Spleen (tissue), 11 donors: ENCODE data around the gene MICAL2. TPM values are rescaled to one million over a fixed set of nuclear protein-coding genes. Genes with fewer than 3 reads are reported as not detected.

Source experiments
- DNase-seq: peaks from one replicate; pipeline ENCODE4 v3.0.0-alpha.2; 2020
- H3K27ac ChIP-seq, 8 donors: fragments of 200-600 bp; sonication (generic) in 7 of 8; 1 replicate in 4 of 8; 2 replicates in 4 of 8; pipeline versions ENCODE4 v1.5.0 to v1.8.0; 2016 to 2021; ENCODE audit warnings: inconsistent platforms in 4 of 8, mild to moderate bottlenecking in 4 of 8, moderate library complexity in 1 of 8
- H3K27me3 ChIP-seq, 7 donors: fragments of 200-600 bp; sonication (generic) in 6 of 7; replicated peaks in 1 of 7; 1 replicate in 4 of 7; 2 replicates in 3 of 7; pipeline versions ENCODE4 v1.5.0 to v1.8.0; 2016 to 2021; ENCODE audit warnings: inconsistent platforms in 3 of 7, mild to moderate bottlenecking in 1 of 7
- H3K36me3 ChIP-seq, 6 donors: fragments of 200-600 bp; sonication (generic) in 5 of 6; 1 replicate in 4 of 6; 2 replicates in 2 of 6; pipeline versions ENCODE4 v1.5.0 to v1.8.0; 2016 to 2021; ENCODE audit warnings: inconsistent platforms in 2 of 6
- H3K4me1 ChIP-seq, 6 donors: fragments of 200-600 bp; sonication (generic) in 5 of 6; 1 replicate in 3 of 6; 2 replicates in 3 of 6; pipeline versions ENCODE4 v1.5.0 to v1.8.0; 2016 to 2021; ENCODE audit warnings: inconsistent platforms in 3 of 6
- H3K4me3 ChIP-seq, 8 donors: fragments of 200-600 bp; sonication (generic) in 7 of 8; 1 replicate in 4 of 8; 2 replicates in 4 of 8; pipeline versions ENCODE4 v1.5.0 to v1.8.0; 2016 to 2021; ENCODE audit warnings: inconsistent platforms in 4 of 8, mild to moderate bottlenecking in 4 of 8, moderate library complexity in 2 of 8
- H3K9me3 ChIP-seq, 8 donors: fragments of 200-600 bp; sonication (generic) in 7 of 8; 1 replicate in 4 of 8; 2 replicates in 4 of 8; pipeline versions ENCODE4 v1.5.0 to v1.8.0; 2016 to 2021; ENCODE audit warnings: inconsistent platforms in 4 of 8
- CTCF ChIP-seq, 11 experiments: fragments of 200-600 bp in 7 of 11; fragments of 450-650 bp in 4 of 11; sonication (generic) in 4 of 11; IDR thresholded peaks in 8 of 11; conservative IDR thresholded peaks in 3 of 11; 1 replicate in 7 of 11; 2 replicates in 4 of 11; pipeline versions ENCODE4 v1.4.0 to v1.8.0; 2016 to 2021; ENCODE audit warnings: antibody characterized with exemption in 11 of 11, inconsistent platforms in 4 of 11, mild to moderate bottlenecking in 1 of 11
- POLR2A ChIP-seq, 3 donors: fragments of 450-650 bp; IDR thresholded peaks; one replicate each; pipeline ENCODE4 v1.5.1; 2017; ENCODE audit warnings: antibody characterized with exemption in 3 of 3, mild to moderate bottlenecking in 1 of 3
- POLR2AphosphoS5 ChIP-seq, 3 donors: sonication (generic); formaldehyde crosslinking; IDR thresholded peaks; one replicate each; pipeline ENCODE4 v1.5.1; 2017; ENCODE audit warnings: antibody characterized with exemption in 3 of 3
- WGBS, 5 donors: extraction: QIAGEN DNeasy Blood & Tissue Kit in 3 of 5; methylation state at CpG; one replicate each; pipeline versions ENCODE4 v1.1.5 to v1.1.7; 2013 to 2018; 5-methylcytosine and 5-hydroxymethylcytosine counted together
- intact Hi-C: fragments of 100-400 bp; cut with DNase I; formaldehyde crosslinking; loops from one replicate; pipeline ENCODE4 v1.15.0; 2023; ENCODE audit warnings: low total_unique reads
- polyA plus RNA-seq, 3 donors: library from polyadenylated mRNA; stranded (reverse); fragments of 200-250 nt; gene quantifications; one replicate each; pipeline ENCODE4 v1.2.1, GENCODE V29; 2013
- total RNA-seq, 7 donors: library from RNA; depleted of rRNA in 3 of 7; stranded (reverse); fragments of >200 nt in 3 of 7; fragmentation: NEBNext Ultra II Directional in 4 of 7; extraction: Animal tissue kit (Norgen Biotek cat#: 25700) in 4 of 7; gene quantifications; one replicate each; pipeline versions ENCODE4 v1.1.0 to v1.2.1, GENCODE V29; 2016 to 2021
- donor health status: healthy with polysubstance abuse.
- donor health status: DM: no; HTN: no; CAD: no; lungs with moderate emphysema.
- donor health status: DM: no; HTN: no; CAD: no.
- donor health status: Bipolar disorder and iron deficiency.
- donor health status: healthy.
- donor health status: DM: no; HTN: no; CAD: no.
- donor health status: DM: yes; HTN: yes; CAD: no.

The MICAL2 gene
- total and polyA plus RNA-seq, 10 donors: 1.9 to 50.8 (median 32.3) TPM

- Histone ChIP-seq H3K27me3 (peaks cover 0 to 22% (median 0%) of the 10 kb centered on the region in 7 donors), H3K4me3 (no peak overlapping the region), H3K36me3 (no peaks in the 10 kb centered on the region), H3K9me3 (no peaks in the 10 kb centered on the region), H3K27ac (no peak overlapping the region), H3K4me1 (peaks cover 3 to 34% (median 21%) of the 10 kb centered on the region in 6 donors)
- intact Hi-C loops: no loop called here
- no peak for DNase-seq
- TF ChIP-seq CTCF (IDR thresholded peaks at IDR 0.05 in 8 of 11, conservative IDR thresholded peaks at IDR 0.05 in 3 of 11): no peak
- no peak for TF ChIP-seq POLR2AphosphoS5 (IDR thresholded peaks at IDR 0.05)
- no peak for TF ChIP-seq POLR2A (IDR thresholded peaks at IDR 0.05)
- 93 to 100% (median 96%) methylated on average over 2 of the region's 2 CpGs for WGBS, 5 donors
Measured at GRCh38 chr11:12112750-12113149, 2.4 kb downstream of the MICAL2 start.

- H3K9me3 ChIP-seq: no peaks in the 10 kb centered on the region
- WGBS, 5 donors: 78 to 93% (median 89%) methylated on average over 8 of the region's 8 CpGs
- H3K36me3 ChIP-seq: no peaks in the 10 kb centered on the region
- H3K27me3 ChIP-seq: peaks cover 0 to 22% (median 0%) of the 10 kb centered on the region in 7 donors
- no peak for DNase-seq
- TF ChIP-seq POLR2AphosphoS5 (IDR thresholded peaks at IDR 0.05): no peak
- TF ChIP-seq CTCF (IDR thresholded peaks at IDR 0.05 in 8 of 11, conservative IDR thresholded peaks at IDR 0.05 in 3 of 11): no peak
- no peak for TF ChIP-seq POLR2A (IDR thresholded peaks at IDR 0.05)
- no peak overlapping the region for H3K27ac ChIP-seq
- H3K4me3 ChIP-seq: no peak overlapping the region
- intact Hi-C loops: no loop called here
- peaks cover 3 to 39% (median 23%) of the 10 kb centered on the region in 6 donors for H3K4me1 ChIP-seq
Measured at GRCh38 chr11:12113294-12113693, 2.9 kb downstream of the MICAL2 start.

- Histone ChIP-seq H3K27ac (no peak overlapping the region), H3K9me3 (no peaks in the 10 kb centered on the region), H3K36me3 (no peaks in the 10 kb centered on the region), H3K4me3 (no peak overlapping the region), H3K4me1 (peaks cover 6 to 45% (median 27%) of the 10 kb centered on the region in 6 donors), H3K27me3 (peaks cover 0 to 22% (median 0%) of the 10 kb centered on the region in 7 donors)
- 70 to 83% (median 79%) methylated on average over 21 of the region's 21 CpGs for WGBS, 5 donors
- no peak for DNase-seq
- TF ChIP-seq CTCF (IDR thresholded peaks at IDR 0.05 in 8 of 11, conservative IDR thresholded peaks at IDR 0.05 in 3 of 11) (no peak), POLR2AphosphoS5 (IDR thresholded peaks at IDR 0.05) (no peak), POLR2A (IDR thresholded peaks at IDR 0.05) (no peak)
- intact Hi-C loops: no loop called here
Measured at GRCh38 chr11:12114193-12115033, 4.0 kb downstream of the MICAL2 start.

- TF ChIP-seq POLR2AphosphoS5 (IDR thresholded peaks at IDR 0.05): no peak
- TF ChIP-seq POLR2A (IDR thresholded peaks at IDR 0.05): no peak
- TF ChIP-seq CTCF (IDR thresholded peaks at IDR 0.05 in 8 of 11, conservative IDR thresholded peaks at IDR 0.05 in 3 of 11): no peak
- H3K36me3 ChIP-seq: no peaks in the 10 kb centered on the region
- no peak for DNase-seq
- no peaks in the 10 kb centered on the region for H3K9me3 ChIP-seq
- H3K4me1 ChIP-seq: peaks cover 0 to 39% (median 14%) of the 10 kb centered on the region in 6 donors
- 66 to 88% (median 74%) methylated on average over 9 of the region's 9 CpGs for whole genome bisulfite sequencing, 5 donors
- H3K27ac ChIP-seq: no peak overlapping the region
- H3K27me3 ChIP-seq: peaks cover 0 to 2% (median 0%) of the 10 kb centered on the region in 7 donors
- H3K4me3 ChIP-seq: no peak overlapping the region
- intact Hi-C loops: no loop called here
Measured at GRCh38 chr11:12116425-12117032, 6.1 kb downstream of the MICAL2 start.
